Activated B cell treated with CpG ODN at 0.5 μM for 24 hours (primary cell): ENCODE results near the gene KRTAP10-12. TPM values are rescaled to one million over a fixed set of nuclear protein-coding genes. Genes with fewer than 3 reads are reported as not detected.
"Not testable (repeated sequence)": the region's sequence is repeated elsewhere in the genome, so short reads cannot be mapped to it uniquely, and the experiment has no call there.

Experiments
- ATAC-seq: fragments of 200-7000 bp; cut with Tn5 transposase; one replicate; pipeline ENCODE4 v1.10.0; 2021; ENCODE audit warnings: low read depth, mild to moderate bottlenecking, moderate library complexity
- CTCF ChIA-PET: fragments of 350-600 bp; sonication (Branson Sonifier 250); formaldehyde crosslinking; loops from one replicate; lab custom pipeline; 2021; ENCODE audit warnings: antibody characterized with exemption; lab: Charles Lee
- POLR2A ChIA-PET: fragments of 350-600 bp; sonication (Branson Sonifier 250); formaldehyde crosslinking; loops from one replicate; lab custom pipeline; 2021; ENCODE audit warnings: antibody characterized with exemption; lab: Charles Lee
- DNase-seq: peaks from one replicate; pipeline ENCODE4 v3.0.0; 2022
- H3K27ac Mint-ChIP-seq: one replicate; pipeline ENCODE4 v1.8.0; 2020; ENCODE audit warnings: mixed read lengths
- H3K27me3 Mint-ChIP-seq: one replicate; pipeline ENCODE4 v1.8.0; 2021; ENCODE audit warnings: mixed read lengths
- H3K36me3 Mint-ChIP-seq: one replicate; pipeline ENCODE4 v1.8.0; 2021; ENCODE audit warnings: low read depth, mixed read lengths
- H3K4me1 Mint-ChIP-seq: one replicate; pipeline ENCODE4 v1.8.0; 2021; ENCODE audit warnings: mixed read lengths
- H3K4me3 Mint-ChIP-seq: one replicate; pipeline ENCODE4 v1.8.0; 2020; ENCODE audit warnings: mild to moderate bottlenecking, mixed read lengths
- H3K9me3 Mint-ChIP-seq: one replicate; pipeline ENCODE4 v1.8.0; 2020; ENCODE audit warnings: mixed read lengths
- intact Hi-C: fragments of 100-400 bp; cut with micrococcal nuclease; formaldehyde crosslinking; loops from one replicate; pipeline ENCODE4 v1.15.1; 2024
- total RNA-seq: library from RNA; stranded (reverse); gene quantifications from 2 replicates; pipeline ENCODE4 v1.2.3, GENCODE V29; 2022
- TF ChIP-seq, protein P1 (sequence below): fragments of 200-600 bp; IDR thresholded peaks from one replicate; pipeline ENCODE4 v1.8.0; 2022; ENCODE audit warnings: antibody characterized with exemption, mild to moderate bottlenecking

The KRTAP10-12 gene
- total RNA-seq, 1 donor from 2014 or later, result not detected

DNA sequence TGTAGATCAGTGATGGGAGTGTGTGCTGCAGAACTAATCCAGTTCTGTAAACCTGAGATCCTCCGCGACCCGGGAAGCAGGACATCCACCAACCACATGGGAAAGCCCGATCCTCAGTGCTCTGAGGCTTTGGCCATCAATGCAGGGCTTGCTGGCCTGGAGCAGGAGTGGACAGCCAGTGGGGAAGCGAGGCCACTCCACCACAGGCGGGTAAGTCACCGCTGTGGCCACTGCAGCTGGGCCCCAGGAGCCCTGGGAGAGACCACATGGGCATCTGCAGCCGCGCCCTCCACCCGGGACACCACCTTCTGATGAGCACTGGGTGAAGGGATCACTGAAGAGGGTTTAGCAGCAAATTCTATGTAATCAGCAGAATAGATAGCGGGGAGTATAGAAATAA lies 15.8 kb upstream of the KRTAP10-12 start:
- POLR2A ChIA-PET, result no interaction called here
- intact Hi-C loops, result no loop called here
- H3K27me3 Mint-ChIP-seq, result peaks cover 36% of the 10 kb centered on the region
- CTCF ChIA-PET, result no interaction called here
- H3K9me3 Mint-ChIP-seq, result no peaks in the 10 kb centered on the region
- TF ChIP-seq, protein P1, sequence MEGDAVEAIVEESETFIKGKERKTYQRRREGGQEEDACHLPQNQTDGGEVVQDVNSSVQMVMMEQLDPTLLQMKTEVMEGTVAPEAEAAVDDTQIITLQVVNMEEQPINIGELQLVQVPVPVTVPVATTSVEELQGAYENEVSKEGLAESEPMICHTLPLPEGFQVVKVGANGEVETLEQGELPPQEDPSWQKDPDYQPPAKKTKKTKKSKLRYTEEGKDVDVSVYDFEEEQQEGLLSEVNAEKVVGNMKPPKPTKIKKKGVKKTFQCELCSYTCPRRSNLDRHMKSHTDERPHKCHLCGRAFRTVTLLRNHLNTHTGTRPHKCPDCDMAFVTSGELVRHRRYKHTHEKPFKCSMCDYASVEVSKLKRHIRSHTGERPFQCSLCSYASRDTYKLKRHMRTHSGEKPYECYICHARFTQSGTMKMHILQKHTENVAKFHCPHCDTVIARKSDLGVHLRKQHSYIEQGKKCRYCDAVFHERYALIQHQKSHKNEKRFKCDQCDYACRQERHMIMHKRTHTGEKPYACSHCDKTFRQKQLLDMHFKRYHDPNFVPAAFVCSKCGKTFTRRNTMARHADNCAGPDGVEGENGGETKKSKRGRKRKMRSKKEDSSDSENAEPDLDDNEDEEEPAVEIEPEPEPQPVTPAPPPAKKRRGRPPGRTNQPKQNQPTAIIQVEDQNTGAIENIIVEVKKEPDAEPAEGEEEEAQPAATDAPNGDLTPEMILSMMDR, result no peak
- no peaks in the 10 kb centered on the region for H3K36me3 Mint-ChIP-seq
- DNase-seq, result no peak
- no peak overlapping the region for H3K4me3 Mint-ChIP-seq
- H3K4me1 Mint-ChIP-seq, result no peaks in the 10 kb centered on the region
- H3K27ac Mint-ChIP-seq, result no peak overlapping the region
- no peak for ATAC-seq

DNA sequence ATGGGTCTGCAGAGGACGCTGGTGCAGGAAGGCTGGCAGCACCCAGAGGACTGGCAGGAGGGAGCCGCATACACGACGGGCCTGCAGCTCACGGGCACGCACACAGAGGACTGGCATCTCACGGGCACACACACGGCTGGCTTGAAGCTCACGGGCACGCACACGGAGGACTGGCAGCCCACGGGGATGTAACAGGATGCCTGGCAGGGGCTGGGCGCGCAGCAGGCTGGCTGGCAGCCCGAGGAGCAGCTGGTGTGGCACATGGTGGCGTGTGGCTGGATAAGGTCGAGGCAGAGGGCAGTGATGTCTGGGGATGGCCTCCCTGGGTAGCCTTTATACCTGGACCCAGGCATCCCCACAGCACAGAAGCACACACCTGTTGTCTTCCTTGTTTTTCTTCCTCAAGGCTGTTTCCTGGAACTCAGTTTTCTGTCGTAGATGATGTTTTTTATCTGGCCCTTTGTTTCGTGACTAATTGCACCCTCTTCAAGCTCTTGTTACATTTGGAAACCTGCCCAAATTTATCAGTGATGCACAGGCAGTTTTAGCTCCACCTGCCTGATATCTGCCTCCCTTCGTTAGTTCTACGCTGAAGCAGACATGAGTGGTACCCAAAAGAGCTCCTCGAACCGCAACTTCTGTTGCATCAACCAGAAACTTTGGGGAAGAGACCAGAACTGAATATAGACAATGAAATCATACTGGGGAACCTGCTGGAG lies 15.0 kb upstream of the KRTAP10-12 start, which contains the start of gene KRTAP12-1:
Gene KRTAP12-1 (minus strand): TSS at position 303 of the 719 bp plus-strand sequence. CDS start 40 bp downstream, at position 263.
- POLR2A ChIA-PET, result no interaction called here
- no peaks in the 10 kb centered on the region for H3K4me1 Mint-ChIP-seq
- TF ChIP-seq, protein P1, result no peak
- H3K9me3 Mint-ChIP-seq, result no peaks in the 10 kb centered on the region
- DNase-seq (no peak), ATAC-seq (no peak)
- CTCF ChIA-PET, result no interaction called here
- H3K4me3 Mint-ChIP-seq, result no peak within 1 kb of the TSS
- intact Hi-C loops, result no loop called here
- no peak within 1 kb of the TSS for H3K27ac Mint-ChIP-seq
- peaks cover 37% of the 10 kb centered on the region for H3K27me3 Mint-ChIP-seq
- H3K36me3 Mint-ChIP-seq, result no peaks in the 10 kb centered on the region

DNA sequence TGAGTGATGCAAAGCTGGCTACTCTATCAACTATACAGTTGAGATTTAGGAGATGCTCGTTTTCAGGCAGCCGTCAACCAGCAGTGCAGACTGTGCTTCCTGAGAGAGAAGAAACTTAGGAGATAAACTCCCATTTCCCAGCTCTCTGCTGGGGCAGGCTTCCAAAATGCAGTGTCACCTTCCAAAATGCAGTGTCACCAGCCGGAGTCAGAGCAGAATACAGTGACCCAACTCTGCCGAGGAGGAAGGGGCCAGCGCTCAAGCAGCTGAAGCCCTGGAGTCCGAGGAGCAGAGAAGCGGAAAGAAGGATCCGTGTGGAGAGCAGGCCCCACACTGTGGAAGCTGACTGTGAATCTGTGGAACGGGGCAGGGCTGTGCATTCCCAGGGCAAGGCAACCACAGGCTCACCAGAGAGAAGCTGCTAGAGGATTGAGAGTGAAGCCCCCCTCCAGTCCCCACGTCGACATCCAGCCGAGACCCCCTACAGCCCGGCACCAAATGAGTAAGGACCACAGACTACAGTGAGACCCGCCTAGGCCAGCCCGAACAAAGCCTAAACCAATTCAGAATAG lies 14.3 kb upstream of the KRTAP10-12 start:
- intact Hi-C loops, result no loop called here
- peaks cover 42% of the 10 kb centered on the region for H3K27me3 Mint-ChIP-seq
- ATAC-seq, result no peak
- H3K4me1 Mint-ChIP-seq, result no peaks in the 10 kb centered on the region
- DNase-seq, result no peak
- H3K36me3 Mint-ChIP-seq, result no peaks in the 10 kb centered on the region
- no peak overlapping the region for H3K4me3 Mint-ChIP-seq
- CTCF ChIA-PET, result no interaction called here
- no peak overlapping the region for H3K27ac Mint-ChIP-seq
- POLR2A ChIA-PET, result no interaction called here
- TF ChIP-seq, protein P1, result no peak
- no peaks in the 10 kb centered on the region for H3K9me3 Mint-ChIP-seq

DNA sequence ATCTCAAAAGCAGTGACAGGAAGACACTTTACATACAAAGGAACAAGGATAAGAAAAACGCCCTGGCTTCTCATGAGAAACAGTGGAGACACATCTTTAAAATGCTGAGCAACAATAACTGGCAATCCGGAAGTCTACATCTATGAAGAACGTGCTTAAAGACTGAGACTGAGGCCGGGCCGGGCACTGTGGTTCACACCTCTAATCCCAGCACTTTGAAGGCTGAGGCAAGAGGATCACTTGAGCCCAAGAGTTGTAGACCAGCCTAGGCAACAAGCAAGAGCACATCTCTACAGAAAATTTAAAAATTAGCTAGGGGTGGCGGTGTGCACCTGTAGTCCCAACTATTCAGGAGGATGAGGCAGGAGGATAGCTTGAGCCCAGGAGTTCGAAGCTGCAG lies 12.9 kb upstream of the KRTAP10-12 start:
- no peak for ATAC-seq
- CTCF ChIA-PET, result no interaction called here
- Mint-ChIP-seq H3K36me3 (no peaks in the 10 kb centered on the region), H3K4me1 (no peaks in the 10 kb centered on the region), H3K9me3 (no peaks in the 10 kb centered on the region), H3K4me3 (no peak overlapping the region), H3K27me3 (peaks cover 43% of the 10 kb centered on the region), H3K27ac (no peak overlapping the region)
- intact Hi-C loops, result no loop called here
- TF ChIP-seq, protein P1, result no peak
- DNase-seq, result no peak
- POLR2A ChIA-PET, result no interaction called here

DNA sequence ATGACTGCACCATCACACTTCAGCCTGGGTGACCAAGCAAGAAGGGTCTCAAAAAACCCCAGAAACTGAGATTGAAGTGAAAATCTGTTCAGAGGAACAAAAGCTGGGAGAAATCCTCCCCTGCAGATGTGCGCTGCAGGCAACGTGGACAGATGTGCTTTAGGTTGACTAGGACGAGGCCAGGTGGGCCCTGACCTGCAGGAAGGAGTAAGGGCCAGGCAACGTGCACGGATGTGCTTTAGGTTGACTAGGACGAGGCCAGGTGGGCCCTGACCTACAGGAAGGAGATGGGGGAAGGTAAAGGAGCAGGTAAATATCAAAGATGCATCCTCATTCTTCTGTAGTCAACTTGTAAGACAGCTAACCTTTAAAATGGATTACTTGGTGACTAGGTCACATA lies 12.5 kb upstream of the KRTAP10-12 start:
- Mint-ChIP-seq H3K27me3 (peaks cover 43% of the 10 kb centered on the region), H3K4me3 (no peak overlapping the region), H3K27ac (no peak overlapping the region), H3K36me3 (no peaks in the 10 kb centered on the region), H3K4me1 (no peaks in the 10 kb centered on the region), H3K9me3 (no peaks in the 10 kb centered on the region)
- POLR2A ChIA-PET, result no interaction called here
- no peak for DNase-seq
- TF ChIP-seq, protein P1, result no peak
- intact Hi-C loops, result no loop called here
- no peak for ATAC-seq
- CTCF ChIA-PET, result no interaction called here

DNA sequence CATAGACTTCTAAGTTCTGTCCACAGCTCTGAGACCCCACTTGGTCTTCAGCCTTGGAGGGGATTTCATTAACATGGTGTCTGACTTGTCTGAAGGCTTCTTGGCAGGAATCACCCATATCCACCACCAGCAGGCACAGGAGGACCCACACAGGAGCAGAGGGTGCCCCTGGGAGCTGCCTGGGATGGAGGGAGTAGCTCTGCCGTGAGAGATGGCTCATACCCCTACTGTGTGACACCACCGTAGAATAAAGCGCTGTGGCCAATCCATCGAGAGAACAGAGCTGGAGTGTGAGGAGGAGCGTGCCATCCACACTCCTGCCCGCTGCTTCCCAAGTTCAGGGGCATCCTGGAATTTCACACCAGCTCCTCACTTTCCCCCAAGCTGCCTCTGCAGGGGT lies 11.9 kb upstream of the KRTAP10-12 start:
- POLR2A ChIA-PET, H3K4me3 Mint-ChIP-seq: not testable (repeated sequence)
- peaks cover 40% of the 10 kb centered on the region for H3K27me3 Mint-ChIP-seq

More for the DNA sequence above, 11.9 kb upstream of the KRTAP10-12 start:
- DNase-seq, CTCF ChIA-PET, H3K9me3 Mint-ChIP-seq, H3K4me1 Mint-ChIP-seq, H3K27ac Mint-ChIP-seq, ATAC-seq, H3K36me3 Mint-ChIP-seq, intact Hi-C loops: not testable (repeated sequence)
